Effector CD8-positive, alpha-beta T cell (primary cell): Measurements from ENCODE around the gene NUPR1.
"Not testable (repeated sequence)": the region's sequence is repeated elsewhere in the genome, so short reads cannot be mapped to it uniquely, and the experiment has no call there.

Experiments used
- DNase-seq: peaks from one replicate; lab custom pipeline; 2025; lab: John Stamatoyannopoulos, UW

The NUPR1 gene

GRCh38 chr16:28554634-28555423 lies 16.1 kb upstream of the NUPR1 start:
- DNase-seq = no peak

- DNase-seq = peak; percentile 89
These were observed 15.2 kb upstream of the NUPR1 start, which contains the start of gene SGF29 for GRCh38 chr16:28553776-28554633. TSS of gene SGF29 (plus strand) at chr16:28553920. CDS start at chr16:28581070, 27,150 bp downstream.

- DNase-seq = no peak
These were observed 10.6 kb upstream of the NUPR1 start for GRCh38 chr16:28549301-28549899.

- no peak for DNase-seq
These were observed 9.6 kb upstream of the NUPR1 start for GRCh38 chr16:28548306-28548802.

- DNase-seq = no peak
These were observed 7.9 kb upstream of the NUPR1 start for GRCh38 chr16:28546626-28547025.

GRCh38 chr16:28545964-28546363 lies 7.2 kb upstream of the NUPR1 start:
- not testable (repeated sequence) for DNase-seq

- DNase-seq = no peak
These were observed 6.2 kb upstream of the NUPR1 start for GRCh38 chr16:28544998-28545397.

- no peak for DNase-seq
These were observed 4.3 kb upstream of the NUPR1 start for GRCh38 chr16:28543072-28543471.

GRCh38 chr16:28542646-28543045 lies 3.9 kb upstream of the NUPR1 start:
- DNase-seq = no peak

GRCh38 chr16:28540346-28540745 lies 1.6 kb upstream of the NUPR1 start:
- DNase-seq = no peak

GRCh38 chr16:28537964-28538732 lies 626 bp downstream of the NUPR1 start:
- no peak for DNase-seq

GRCh38 chr16:28537076-28537475 lies 1.7 kb downstream of the NUPR1 start:
- DNase-seq = no peak

GRCh38 chr16:28534542-28535373 lies 4.0 kb downstream of the NUPR1 start:
- DNase-seq = no peak

GRCh38 chr16:28532940-28533647 lies 5.7 kb downstream of the NUPR1 start:
- DNase-seq = no peak

GRCh38 chr16:28531777-28532744 lies 6.7 kb downstream of the NUPR1 start:
- DNase-seq = no peak

- no peak for DNase-seq
These were observed 9.7 kb downstream of the NUPR1 start for GRCh38 chr16:28529124-28529523.

GRCh38 chr16:28528463-28528867 lies 10.3 kb downstream of the NUPR1 start:
- no peak for DNase-seq

- DNase-seq = no peak
These were observed 10.8 kb downstream of the NUPR1 start for GRCh38 chr16:28527985-28528384.
